Endothelial cell (in vitro differentiated cells): Measurements from ENCODE around the gene CLCF1. TPM values are rescaled to one million over a fixed set of nuclear protein-coding genes. Genes with fewer than 3 reads are reported as not detected.

Experiments
- DNase-seq: peaks from one replicate; pipeline ENCODE4 v3.0.0; 2021; ENCODE audit warnings: low spot score
- H3K27ac Mint-ChIP-seq: one replicate; pipeline ENCODE4 v1.8.0; 2021; ENCODE audit warnings: mixed read lengths, inconsistent platforms; ENCODE audit not compliant: unreplicated experiment
- H3K27me3 Mint-ChIP-seq: one replicate; pipeline ENCODE4 v1.8.0; 2021; ENCODE audit warnings: mild to moderate bottlenecking, moderate library complexity, mixed read lengths, inconsistent platforms; ENCODE audit not compliant: unreplicated experiment
- H3K36me3 Mint-ChIP-seq: one replicate; pipeline ENCODE4 v1.8.0; 2021; ENCODE audit warnings: mild to moderate bottlenecking, low read depth, mixed read lengths, inconsistent platforms; ENCODE audit not compliant: unreplicated experiment
- H3K4me1 Mint-ChIP-seq: one replicate; pipeline ENCODE4 v1.8.0; 2021; ENCODE audit warnings: mild to moderate bottlenecking, mixed read lengths, inconsistent platforms; ENCODE audit not compliant: unreplicated experiment
- H3K4me3 Mint-ChIP-seq: one replicate; pipeline ENCODE4 v1.8.0; 2021; ENCODE audit warnings: mild to moderate bottlenecking, mixed read lengths, inconsistent platforms; ENCODE audit not compliant: unreplicated experiment
- H3K9me3 Mint-ChIP-seq: one replicate; pipeline ENCODE4 v1.8.0; 2021; ENCODE audit warnings: mixed read lengths, inconsistent platforms; ENCODE audit not compliant: unreplicated experiment
- CTCF ChIP-seq: fragments of 200-600 bp; sonication (generic); IDR thresholded peaks from one replicate; pipeline ENCODE4 v1.5.0; 2021; ENCODE audit warnings: antibody characterized with exemption; ENCODE audit not compliant: unreplicated experiment
- total RNA-seq: library from RNA; stranded (reverse); fragmentation: NEBNext Ultra II Directional; extraction: Animal tissue kit (Norgen Biotek cat#: 25700); gene quantifications from one replicate; pipeline ENCODE4 v1.2.1, GENCODE V29; 2021; ENCODE audit not compliant: unreplicated experiment

Gene CLCF1
- total RNA-seq, 1 donor from 2014 or later, result 12.6 TPM

- Mint-ChIP-seq H3K4me3 (no peak overlapping the region), H3K27me3 (peaks cover 13% of the 10 kb centered on the region), H3K4me1 (peaks cover 18% of the 10 kb centered on the region), H3K9me3 (no peaks in the 10 kb centered on the region), H3K27ac (no peak overlapping the region), H3K36me3 (no peaks in the 10 kb centered on the region)
- no peak for DNase-seq
- no peak for TF ChIP-seq CTCF
Observed at GRCh38 chr11:67411785-67412152, 38.4 kb upstream of the CLCF1 start.

- peaks cover 8% of the 10 kb centered on the region for H3K27me3 Mint-ChIP-seq
- DNase-seq, result no peak
- H3K4me1 Mint-ChIP-seq, result peaks cover 16% of the 10 kb centered on the region
- no peak overlapping the region for H3K27ac Mint-ChIP-seq
- TF ChIP-seq CTCF, result no peak
- H3K4me3 Mint-ChIP-seq, result no peak overlapping the region
- H3K9me3 Mint-ChIP-seq, result no peaks in the 10 kb centered on the region
- H3K36me3 Mint-ChIP-seq, result no peaks in the 10 kb centered on the region
Observed at GRCh38 chr11:67410984-67411784, 37.8 kb upstream of the CLCF1 start.

GRCh38 chr11:67410369-67410831, 37.0 kb upstream of the CLCF1 start:
- DNase-seq, result no peak
- Mint-ChIP-seq H3K27me3 (peaks cover 8% of the 10 kb centered on the region), H3K27ac (no peak overlapping the region), H3K9me3 (no peaks in the 10 kb centered on the region), H3K4me1 (peaks cover 16% of the 10 kb centered on the region), H3K36me3 (no peaks in the 10 kb centered on the region), H3K4me3 (no peak overlapping the region)
- no peak for TF ChIP-seq CTCF

GRCh38 chr11:67409781-67410368, 36.5 kb upstream of the CLCF1 start:
- peaks cover 16% of the 10 kb centered on the region for H3K4me1 Mint-ChIP-seq
- H3K4me3 Mint-ChIP-seq, result no peak overlapping the region
- DNase-seq, result no peak
- no peaks in the 10 kb centered on the region for H3K36me3 Mint-ChIP-seq
- peaks cover 7% of the 10 kb centered on the region for H3K27me3 Mint-ChIP-seq
- TF ChIP-seq CTCF, result no peak
- H3K27ac Mint-ChIP-seq, result peak overlapping the region; percentile 13
- no peaks in the 10 kb centered on the region for H3K9me3 Mint-ChIP-seq

- Mint-ChIP-seq H3K36me3 (peaks cover 4% of the 10 kb centered on the region), H3K4me3 (no peak overlapping the region), H3K27me3 (peaks cover 6% of the 10 kb centered on the region), H3K27ac (no peak overlapping the region), H3K4me1 (peaks cover 20% of the 10 kb centered on the region), H3K9me3 (no peaks in the 10 kb centered on the region)
- no peak for DNase-seq
- no peak for TF ChIP-seq CTCF
Observed at GRCh38 chr11:67409261-67409666, 35.9 kb upstream of the CLCF1 start.
